H9 (cell line): ENCODE measurements around the gene MBTPS2. TPM values are rescaled to one million over a fixed set of nuclear protein-coding genes. Genes with fewer than 3 reads are reported as not detected.

Source experiments
- DNase-seq: peaks from one replicate; pipeline ENCODE4 v3.0.0-alpha.2; 2017
- H2AFZ ChIP-seq: one replicate; pipeline ENCODE4 v1.6.1; 2013; ENCODE audit warnings: mild to moderate bottlenecking, low read length, control low read depth, moderate library complexity
- H2AK5ac ChIP-seq: 2 replicates; pipeline ENCODE4 v1.6.1; 2013; ENCODE audit warnings: low read length, control low read depth, mixed read lengths; ENCODE audit not compliant: insufficient read length
- H2BK120ac ChIP-seq: one replicate; pipeline ENCODE4 v1.6.1; 2013; ENCODE audit warnings: low read depth, mild to moderate bottlenecking, low read length, control low read depth, inconsistent platforms; ENCODE audit not compliant: poor library complexity, severe bottlenecking
- H2BK12ac ChIP-seq: 2 replicates; pipeline ENCODE4 v1.6.1; 2013; ENCODE audit warnings: low read length, control low read depth, mixed read lengths, low read depth; ENCODE audit not compliant: insufficient read length
- H2BK15ac ChIP-seq: 2 replicates; pipeline ENCODE4 v1.6.1; 2013; ENCODE audit warnings: low read depth, low read length, control low read depth
- H2BK20ac ChIP-seq: one replicate; pipeline ENCODE4 v1.6.1; 2013; ENCODE audit warnings: low read depth, mild to moderate bottlenecking, low read length, control low read depth, inconsistent platforms; ENCODE audit not compliant: poor library complexity, severe bottlenecking
- H2BK5ac ChIP-seq: 2 replicates; pipeline ENCODE4 v1.6.1; 2013; ENCODE audit warnings: low read length, control low read depth, mixed read lengths; ENCODE audit not compliant: insufficient read length
- H3K14ac ChIP-seq: 2 replicates; pipeline ENCODE4 v1.6.1; 2013; ENCODE audit warnings: low read length, control low read depth; ENCODE audit not compliant: insufficient read depth
- H3K18ac ChIP-seq: 2 replicates; pipeline ENCODE4 v1.6.1; 2013; ENCODE audit warnings: low read depth, mild to moderate bottlenecking, mixed read lengths, low read length, control low read depth; ENCODE audit not compliant: insufficient read length
- H3K23ac ChIP-seq: 2 replicates; pipeline ENCODE4 v1.6.1; 2013; ENCODE audit warnings: low read length, control low read depth, mixed read lengths, low read depth; ENCODE audit not compliant: insufficient read length
- H3K23me2 ChIP-seq: 2 replicates; pipeline ENCODE4 v1.6.1; 2013; ENCODE audit warnings: low read depth, mild to moderate bottlenecking, mixed read lengths, low read length, control low read depth; ENCODE audit not compliant: insufficient read length, poor library complexity, severe bottlenecking
- H3K27ac ChIP-seq: 2 replicates; pipeline ENCODE4 v1.5.1; 2013; ENCODE audit warnings: low read length, control low read depth, mixed read lengths, low read depth; ENCODE audit not compliant: insufficient read length
- H3K27me3 ChIP-seq: 2 replicates; pipeline ENCODE4 v1.6.1; 2013; ENCODE audit warnings: low read length, control low read depth, inconsistent platforms; ENCODE audit not compliant: insufficient read depth
- H3K4ac ChIP-seq: 2 replicates; pipeline ENCODE4 v1.6.1; 2013; ENCODE audit warnings: low read depth, mild to moderate bottlenecking, control low read depth, inconsistent platforms, low read length, moderate library complexity
- H3K4me1 ChIP-seq: 2 replicates; pipeline ENCODE4 v1.6.1; 2013; ENCODE audit warnings: low read length, control low read depth, inconsistent platforms; ENCODE audit not compliant: insufficient read depth
- H3K4me2 ChIP-seq: 2 replicates; pipeline ENCODE4 v1.6.1; 2013; ENCODE audit warnings: low read length, control low read depth, mixed read lengths; ENCODE audit not compliant: insufficient read length, insufficient read depth
- H3K56ac ChIP-seq: 2 replicates; pipeline ENCODE4 v1.6.1; 2013; ENCODE audit warnings: low read depth, mild to moderate bottlenecking, mixed read lengths, low read length, control low read depth; ENCODE audit not compliant: insufficient read length
- H3K79me1 ChIP-seq: 2 replicates; pipeline ENCODE4 v1.6.1; 2013; ENCODE audit warnings: low read depth, mild to moderate bottlenecking, moderate library complexity, low read length, control low read depth, inconsistent platforms; ENCODE audit not compliant: insufficient read depth, poor library complexity, severe bottlenecking
- H3K79me2 ChIP-seq: 2 replicates; pipeline ENCODE4 v1.6.1; 2013; ENCODE audit warnings: low read length, control low read depth, inconsistent platforms; ENCODE audit not compliant: insufficient read depth
- H3K9ac ChIP-seq: 2 replicates; pipeline ENCODE4 v1.6.1; 2013; ENCODE audit warnings: low read length, control low read depth, mixed read lengths; ENCODE audit not compliant: insufficient read length; ENCODE audit errors: extremely low read depth
- H3K9me3 ChIP-seq: one replicate; pipeline ENCODE4 v1.6.1; 2013; ENCODE audit warnings: low read depth, low read length, inconsistent platforms; ENCODE audit not compliant: control insufficient read depth
- H3T11ph ChIP-seq: one replicate; pipeline ENCODE4 v1.6.1; 2013; ENCODE audit warnings: mild to moderate bottlenecking, low read length, control low read depth, inconsistent platforms
- H4K20me1 ChIP-seq: one replicate; pipeline ENCODE4 v1.6.1; 2013; ENCODE audit not compliant: control insufficient read depth, insufficient read length, insufficient read depth
- H4K5ac ChIP-seq: 2 replicates; pipeline ENCODE4 v1.6.1; 2013; ENCODE audit warnings: low read depth, mild to moderate bottlenecking, mixed read lengths, low read length, control low read depth; ENCODE audit not compliant: insufficient read length
- H4K8ac ChIP-seq: replicated peaks from 2 replicates; pipeline ENCODE4 v1.6.1; 2013; ENCODE audit warnings: low read length, control low read depth, mixed read lengths, low read depth; ENCODE audit not compliant: insufficient read length
- H4K91ac ChIP-seq: 2 replicates; pipeline ENCODE4 v1.6.1; 2013; ENCODE audit warnings: low read depth, mild to moderate bottlenecking, moderate library complexity, mixed read lengths, low read length, control low read depth; ENCODE audit not compliant: insufficient read length
- H3K27ac Mint-ChIP-seq, 3 experiments: 2 replicates in 2 of 3; 3 replicates in 1 of 3; pipeline ENCODE4 v1.8.0; 2020 to 2021; ENCODE audit warnings: mixed read lengths in 3 of 3, mild to moderate bottlenecking in 1 of 3, moderate library complexity in 1 of 3
- H3K27me3 Mint-ChIP-seq: 2 replicates; pipeline ENCODE4 v1.8.0; 2021; ENCODE audit warnings: low read depth, mild to moderate bottlenecking, moderate library complexity, mixed read lengths
- H3K36me3 Mint-ChIP-seq, 3 experiments: 2 replicates in 2 of 3; 3 replicates in 1 of 3; pipeline ENCODE4 v1.8.0; 2020 to 2021; ENCODE audit warnings: low read depth in 3 of 3, mixed read lengths in 3 of 3; ENCODE audit not compliant: insufficient read depth in 1 of 3
- H3K4me1 Mint-ChIP-seq, 2 experiments: 2 replicates each; pipeline ENCODE4 v1.8.0; 2020; ENCODE audit warnings: mixed read lengths in 2 of 2
- H3K4me3 Mint-ChIP-seq, 2 experiments: 2 replicates in 1 of 2; 3 replicates in 1 of 2; pipeline ENCODE4 v1.8.0; 2020 to 2021; ENCODE audit warnings: mild to moderate bottlenecking in 2 of 2, mixed read lengths in 2 of 2, moderate library complexity in 1 of 2
- H3K9me3 Mint-ChIP-seq, 2 experiments: 2 replicates in 1 of 2; 3 replicates in 1 of 2; pipeline ENCODE4 v1.8.0; 2020; ENCODE audit warnings: mild to moderate bottlenecking in 2 of 2, mixed read lengths in 2 of 2, moderate library complexity in 1 of 2
- WGBS: extraction: QIAGEN DNeasy Blood & Tissue Kit; methylation state at CpG from one replicate; pipeline ENCODE4 v1.1.7; 2013; ENCODE audit warnings: missing lambda C conversion rate, low lambda C conversion rate, mixed read lengths; ENCODE audit not compliant: insufficient read length; ENCODE audit errors: extremely low coverage; 5-methylcytosine and 5-hydroxymethylcytosine counted together
- total RNA-seq: library from RNA; stranded (reverse); gene quantifications from 2 replicates; pipeline ENCODE4 v1.2.1, GENCODE V29; 2021
- TF ChIP-seq, protein P1 (sequence below): fragments of 200-600 bp; sonication (generic); conservative IDR thresholded peaks from 3 replicates; pipeline ENCODE4 v1.8.0; 2021; ENCODE audit warnings: antibody characterized with exemption, mild to moderate bottlenecking

MBTPS2 gene
- total RNA-seq, 1 experiment from 2014 or later: 6.8 TPM

DNA sequence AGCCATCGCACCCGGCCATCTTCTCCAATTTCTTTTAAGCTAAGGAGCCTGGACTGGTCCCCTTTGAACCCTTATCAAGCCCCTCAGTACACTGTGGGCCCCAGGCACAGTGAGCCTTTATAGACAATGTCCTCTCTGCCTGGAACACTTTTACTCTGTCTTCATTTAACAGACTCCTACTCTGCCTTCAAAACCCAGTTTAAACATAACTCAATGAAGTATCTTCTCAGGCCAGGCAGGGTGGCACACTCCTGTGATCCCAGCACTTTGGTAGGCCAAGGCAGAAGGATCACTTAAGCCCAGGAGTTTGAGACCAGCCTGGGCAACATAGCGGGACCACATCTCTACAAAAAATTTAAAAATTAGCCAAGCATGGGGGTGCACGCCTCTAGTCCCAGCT is 73.6 kb downstream of the MBTPS2 start:
- Histone ChIP-seq H2AK5ac (no peak overlapping the region), H3K56ac (no peak overlapping the region), H4K5ac (no peak overlapping the region), H4K91ac (no peak overlapping the region), H3K79me1 (no peaks in the 10 kb centered on the region), H2AFZ (no peak overlapping the region), H3K14ac (no peak overlapping the region), H4K20me1 (no peaks in the 10 kb centered on the region), H3K9ac (no peak overlapping the region), H4K8ac (no peak overlapping the region), H3K4me2 (no peak overlapping the region), H2BK20ac (no peak overlapping the region), H3K27ac (no peak overlapping the region), H3K4ac (no peak overlapping the region), H3K79me2 (no peaks in the 10 kb centered on the region), H3K23ac (no peak overlapping the region), H2BK5ac (no peak overlapping the region), H3K4me1 (no peaks in the 10 kb centered on the region), H3K23me2 (no peaks in the 10 kb centered on the region), H2BK120ac (no peak overlapping the region), H3K27me3 (no peaks in the 10 kb centered on the region), H3K9me3 (peaks cover 7% of the 10 kb centered on the region), H3K18ac (no peak overlapping the region), H2BK12ac (no peak overlapping the region), H3T11ph (no peak overlapping the region), H2BK15ac (no peak overlapping the region)
- no peaks in the 10 kb centered on the region for H3K27me3 Mint-ChIP-seq
- WGBS: no CpG with 5 or more reads among the region's 4 CpGs
- H3K4me1 Mint-ChIP-seq: no peaks in the 10 kb centered on the region
- H3K27ac Mint-ChIP-seq: peak overlapping the region in 1 of 3 experiments; percentile 83; a peak in 1 of 7 replicates
- peaks cover 0 to 29% of the 10 kb centered on the region in 2 experiments; a peak in 4 of 5 replicates for H3K9me3 Mint-ChIP-seq
- TF ChIP-seq, protein P1, sequence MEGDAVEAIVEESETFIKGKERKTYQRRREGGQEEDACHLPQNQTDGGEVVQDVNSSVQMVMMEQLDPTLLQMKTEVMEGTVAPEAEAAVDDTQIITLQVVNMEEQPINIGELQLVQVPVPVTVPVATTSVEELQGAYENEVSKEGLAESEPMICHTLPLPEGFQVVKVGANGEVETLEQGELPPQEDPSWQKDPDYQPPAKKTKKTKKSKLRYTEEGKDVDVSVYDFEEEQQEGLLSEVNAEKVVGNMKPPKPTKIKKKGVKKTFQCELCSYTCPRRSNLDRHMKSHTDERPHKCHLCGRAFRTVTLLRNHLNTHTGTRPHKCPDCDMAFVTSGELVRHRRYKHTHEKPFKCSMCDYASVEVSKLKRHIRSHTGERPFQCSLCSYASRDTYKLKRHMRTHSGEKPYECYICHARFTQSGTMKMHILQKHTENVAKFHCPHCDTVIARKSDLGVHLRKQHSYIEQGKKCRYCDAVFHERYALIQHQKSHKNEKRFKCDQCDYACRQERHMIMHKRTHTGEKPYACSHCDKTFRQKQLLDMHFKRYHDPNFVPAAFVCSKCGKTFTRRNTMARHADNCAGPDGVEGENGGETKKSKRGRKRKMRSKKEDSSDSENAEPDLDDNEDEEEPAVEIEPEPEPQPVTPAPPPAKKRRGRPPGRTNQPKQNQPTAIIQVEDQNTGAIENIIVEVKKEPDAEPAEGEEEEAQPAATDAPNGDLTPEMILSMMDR: no peak
- no peaks in the 10 kb centered on the region for H3K36me3 Mint-ChIP-seq
- DNase-seq: no peak
- H3K4me3 Mint-ChIP-seq: no peak overlapping the region
